DND-41 (cell line): ENCODE measurements around the gene PARP1.

Experiments
- ATAC-seq: fragments of 200-7000 bp; cut with Tn5 transposase; 3 replicates; pipeline ENCODE4 v1.9.1; 2021; ENCODE audit warnings: low read depth; ENCODE audit not compliant: insufficient read depth
- DNase-seq: peaks from one replicate; pipeline ENCODE4 v3.0.0-alpha.2; 2020
- H2AFZ ChIP-seq: 2 replicates; pipeline ENCODE4 v1.6.0; 2012; ENCODE audit warnings: low read depth, low read length
- H3K27ac ChIP-seq: 2 replicates; pipeline ENCODE4 v1.5.1; 2012; ENCODE audit warnings: low read length, inconsistent platforms
- H3K27me3 ChIP-seq: fragments of 200-600 bp; sonication (generic); 2 replicates; pipeline ENCODE4 v1.6.0; 2012; ENCODE audit warnings: low read length, mild to moderate bottlenecking, inconsistent platforms; ENCODE audit not compliant: insufficient read depth, poor library complexity
- H3K36me3 ChIP-seq: 2 replicates; pipeline ENCODE4 v1.5.1; 2012; ENCODE audit warnings: low read length, inconsistent platforms; ENCODE audit not compliant: insufficient read depth
- H3K4me1 ChIP-seq: 2 replicates; pipeline ENCODE4 v1.5.1; 2012; ENCODE audit warnings: mild to moderate bottlenecking, low read length; ENCODE audit not compliant: insufficient read depth
- H3K4me2 ChIP-seq: 2 replicates; pipeline ENCODE4 v1.6.0; 2012; ENCODE audit warnings: mild to moderate bottlenecking, moderate library complexity, low read length, inconsistent platforms; ENCODE audit not compliant: insufficient read depth
- H3K4me3 ChIP-seq, 2 experiments: fragments of 200-600 bp in 1 of 2; shearing (Covaris generic) in 1 of 2; 2 replicates each; pipeline ENCODE4 v1.5.1; 2012 to 2016; ENCODE audit warnings: inconsistent platforms in 2 of 2, low read length in 2 of 2, mild to moderate bottlenecking in 2 of 2, low read depth in 1 of 2, moderate library complexity in 1 of 2
- H3K79me2 ChIP-seq: 2 replicates; pipeline ENCODE4 v1.6.0; 2012; ENCODE audit warnings: low read length, inconsistent platforms; ENCODE audit not compliant: insufficient read depth
- H3K9ac ChIP-seq: 2 replicates; pipeline ENCODE4 v1.6.0; 2012; ENCODE audit warnings: low read depth, mild to moderate bottlenecking, inconsistent platforms, low read length, moderate library complexity
- H3K9me3 ChIP-seq: 2 replicates; pipeline ENCODE4 v1.5.1; 2012; ENCODE audit warnings: low read length, moderate library complexity, mild to moderate bottlenecking, inconsistent platforms; ENCODE audit not compliant: insufficient read depth, severe bottlenecking
- H4K20me1 ChIP-seq: 2 replicates; pipeline ENCODE4 v1.6.0; 2012; ENCODE audit warnings: low read length; ENCODE audit not compliant: insufficient read depth
- EZH2 ChIP-seq: IDR thresholded peaks from 3 replicates; pipeline ENCODE4 v1.6.1; 2012; ENCODE audit warnings: borderline replicate concordance, low read depth, mild to moderate bottlenecking, moderate library complexity, low read length, inconsistent platforms; ENCODE audit not compliant: severe bottlenecking
- TF ChIP-seq, protein P1 (sequence below): IDR thresholded peaks from 2 replicates; pipeline ENCODE4 v1.5.1; 2012; ENCODE audit warnings: borderline replicate concordance, low read length, moderate library complexity, mild to moderate bottlenecking; ENCODE audit not compliant: poor library complexity, severe bottlenecking; ENCODE audit errors: extremely low read depth

PARP1 gene

DNA sequence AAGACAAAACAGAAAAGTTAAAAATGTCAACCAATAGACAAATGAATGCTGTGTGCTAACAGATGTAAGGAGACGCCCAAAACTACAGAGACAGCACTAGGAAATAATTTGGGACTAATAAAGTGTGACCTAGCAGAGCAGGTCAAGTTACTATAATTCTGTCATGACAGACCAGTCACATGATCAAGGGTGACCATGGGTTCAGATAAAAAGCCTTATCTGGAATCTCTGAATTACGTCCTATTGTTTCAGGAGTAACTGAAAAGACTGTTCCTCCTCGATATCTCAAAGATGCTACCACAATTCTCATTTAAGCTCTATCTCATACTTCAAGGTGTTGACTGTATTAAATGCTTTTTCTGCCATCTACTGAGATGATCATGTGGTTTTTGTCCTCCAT is 31.6 kb downstream of the PARP1 start:
- TF ChIP-seq EZH2 = no peak
- TF ChIP-seq, protein P1, sequence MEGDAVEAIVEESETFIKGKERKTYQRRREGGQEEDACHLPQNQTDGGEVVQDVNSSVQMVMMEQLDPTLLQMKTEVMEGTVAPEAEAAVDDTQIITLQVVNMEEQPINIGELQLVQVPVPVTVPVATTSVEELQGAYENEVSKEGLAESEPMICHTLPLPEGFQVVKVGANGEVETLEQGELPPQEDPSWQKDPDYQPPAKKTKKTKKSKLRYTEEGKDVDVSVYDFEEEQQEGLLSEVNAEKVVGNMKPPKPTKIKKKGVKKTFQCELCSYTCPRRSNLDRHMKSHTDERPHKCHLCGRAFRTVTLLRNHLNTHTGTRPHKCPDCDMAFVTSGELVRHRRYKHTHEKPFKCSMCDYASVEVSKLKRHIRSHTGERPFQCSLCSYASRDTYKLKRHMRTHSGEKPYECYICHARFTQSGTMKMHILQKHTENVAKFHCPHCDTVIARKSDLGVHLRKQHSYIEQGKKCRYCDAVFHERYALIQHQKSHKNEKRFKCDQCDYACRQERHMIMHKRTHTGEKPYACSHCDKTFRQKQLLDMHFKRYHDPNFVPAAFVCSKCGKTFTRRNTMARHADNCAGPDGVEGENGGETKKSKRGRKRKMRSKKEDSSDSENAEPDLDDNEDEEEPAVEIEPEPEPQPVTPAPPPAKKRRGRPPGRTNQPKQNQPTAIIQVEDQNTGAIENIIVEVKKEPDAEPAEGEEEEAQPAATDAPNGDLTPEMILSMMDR = no peak
- no peak overlapping the region for H3K4me3 ChIP-seq

GRCh38 chr1:226373376-226373775 is 34.5 kb downstream of the PARP1 start:
- H3K79me2 ChIP-seq = no peaks in the 10 kb centered on the region; the same call in 1 of the 2 replicates
- H3K36me3 ChIP-seq = peaks cover 99% of the 10 kb centered on the region
- no peaks in the 10 kb centered on the region for H3K27me3 ChIP-seq
- ATAC-seq (no peak), DNase-seq (no peak)
- no peaks in the 10 kb centered on the region for H3K9me3 ChIP-seq
- peaks cover 5% of the 10 kb centered on the region; the same call in 1 of the 2 replicates for H4K20me1 ChIP-seq
- H3K4me2 ChIP-seq = no peak overlapping the region
- no peak overlapping the region for H2AFZ ChIP-seq
- no peak overlapping the region for H3K9ac ChIP-seq
- TF ChIP-seq, protein P1 = no peak
- no peak for TF ChIP-seq EZH2
- no peaks in the 10 kb centered on the region for H3K4me1 ChIP-seq
- H3K4me3 ChIP-seq = no peak overlapping the region
- no peak overlapping the region for H3K27ac ChIP-seq

More for the DNA sequence above, 31.6 kb downstream of the PARP1 start:
- H3K79me2 ChIP-seq = no peaks in the 10 kb centered on the region; the same call in 1 of the 2 replicates
- peaks cover 100% of the 10 kb centered on the region for H3K36me3 ChIP-seq
- H3K4me1 ChIP-seq = no peaks in the 10 kb centered on the region
- H2AFZ ChIP-seq = no peak overlapping the region
- H4K20me1 ChIP-seq = no peaks in the 10 kb centered on the region; the same call in 1 of the 2 replicates
- DNase-seq (no peak), ATAC-seq (no peak)
- no peak overlapping the region for H3K4me2 ChIP-seq
- no peak overlapping the region for H3K27ac ChIP-seq
- H3K9ac ChIP-seq = no peak overlapping the region
- no peaks in the 10 kb centered on the region for H3K9me3 ChIP-seq
- H3K27me3 ChIP-seq = no peaks in the 10 kb centered on the region

GRCh38 chr1:226372885-226373284 is 35.0 kb downstream of the PARP1 start:
- Histone ChIP-seq H3K27ac (no peak overlapping the region), H3K9me3 (no peaks in the 10 kb centered on the region), H4K20me1 (peaks cover 5% of the 10 kb centered on the region; the same call in 1 of the 2 replicates), H3K79me2 (no peaks in the 10 kb centered on the region; the same call in 1 of the 2 replicates), H3K9ac (no peak overlapping the region), H3K4me3 (no peak overlapping the region), H3K4me1 (no peaks in the 10 kb centered on the region), H2AFZ (no peak overlapping the region), H3K36me3 (peaks cover 99% of the 10 kb centered on the region), H3K4me2 (no peak overlapping the region), H3K27me3 (no peaks in the 10 kb centered on the region)
- ATAC-seq = no peak
- no peak for DNase-seq
- TF ChIP-seq, protein P1 = no peak
- TF ChIP-seq EZH2 = no peak
